HG03558 (cell line): Measurements from ENCODE around the gene BABAM2.
"Not testable (repeated sequence)": the region's sequence is repeated elsewhere in the genome, so short reads cannot be mapped to it uniquely, and the experiment has no call there.

Experiments used
- ATAC-seq: cut with Tn5 transposase; IDR thresholded peaks from one replicate; pipeline ENCODE4 v1.9.1; 2021; ENCODE audit warnings: moderate number of reproducible peaks; ENCODE audit not compliant: unreplicated experiment; ENCODE audit errors: extremely low read depth

BABAM2 gene

GRCh38 chr2:28224648-28225472 is 334.3 kb downstream of the BABAM2 start:
- no peak for ATAC-seq

DNA sequence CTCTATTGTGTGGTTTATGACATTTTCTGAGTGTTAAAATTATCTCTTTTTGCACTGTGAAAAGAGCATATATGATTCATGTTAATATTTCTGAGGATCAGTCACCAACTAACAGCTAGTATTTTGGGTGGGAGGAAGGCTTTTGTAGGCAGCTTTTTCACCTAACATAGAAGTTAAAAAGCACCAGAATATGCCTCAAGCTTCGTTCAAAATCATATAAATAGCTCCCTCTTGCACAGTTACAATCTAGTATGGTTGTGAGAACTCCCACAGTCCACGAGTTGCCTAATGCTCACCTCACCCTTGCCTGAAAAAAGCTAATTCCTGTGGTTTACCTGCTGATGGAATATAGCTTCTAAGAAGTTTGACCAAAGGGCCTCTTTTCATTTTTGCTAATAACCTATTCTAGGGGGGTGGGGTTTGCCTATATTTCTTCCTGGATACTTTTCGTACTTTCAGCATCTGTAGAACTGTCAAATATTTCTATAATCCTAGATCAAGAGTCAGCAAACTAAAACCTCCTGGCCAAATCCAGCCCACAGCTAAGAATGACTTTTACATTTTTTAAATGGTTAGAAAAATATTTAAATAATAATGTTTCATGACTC is 335.0 kb downstream of the BABAM2 start:
- no peak for ATAC-seq

DNA sequence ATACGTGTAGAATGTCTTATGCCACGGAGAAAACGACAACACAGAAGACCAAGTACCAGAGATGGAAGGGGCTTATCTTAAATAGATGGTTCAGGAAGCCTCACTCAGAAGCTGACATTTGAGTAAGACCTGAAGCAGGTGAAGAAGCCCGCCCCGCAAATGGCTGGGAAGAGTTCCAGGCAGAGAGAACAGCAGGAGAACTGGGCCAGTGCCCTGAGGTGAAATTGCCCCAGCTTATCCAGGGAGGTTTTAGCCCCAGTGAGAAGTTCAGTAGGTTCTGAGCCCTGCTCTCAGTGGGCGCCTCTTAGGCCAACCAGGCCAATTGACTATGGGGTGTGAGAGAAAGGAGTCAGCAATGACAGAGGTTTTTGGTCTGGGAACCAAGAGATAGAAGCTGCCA is 336.0 kb downstream of the BABAM2 start:
- no peak for ATAC-seq

GRCh38 chr2:28227498-28227897 is 337.0 kb downstream of the BABAM2 start:
- ATAC-seq, result no peak

DNA sequence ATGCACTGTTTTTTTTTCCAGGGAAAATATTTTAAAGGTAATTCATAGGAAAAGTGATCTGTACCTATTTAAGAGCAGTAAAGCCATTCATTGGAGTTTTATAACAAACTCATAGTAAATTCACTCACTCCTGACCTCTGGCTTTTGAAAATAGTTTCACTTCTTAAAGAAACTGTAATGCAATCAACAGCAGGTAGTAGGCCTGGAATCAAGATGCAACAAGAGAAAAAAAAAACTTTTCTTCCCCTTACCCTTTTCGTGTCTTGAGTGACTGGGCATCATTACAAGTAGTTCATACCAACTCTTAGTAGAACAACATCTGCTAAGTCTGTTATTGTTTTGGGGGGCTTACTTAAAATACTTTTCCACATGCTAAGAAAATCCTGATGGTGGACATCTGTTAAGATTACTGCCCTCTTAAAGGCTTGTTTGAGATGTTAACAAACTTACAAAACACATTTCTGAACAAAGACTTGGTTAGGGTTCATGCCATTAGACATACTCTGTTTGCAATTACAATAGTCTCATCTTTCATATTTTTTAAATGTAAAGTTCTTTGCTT is 338.0 kb downstream of the BABAM2 start:
- no peak for ATAC-seq

DNA sequence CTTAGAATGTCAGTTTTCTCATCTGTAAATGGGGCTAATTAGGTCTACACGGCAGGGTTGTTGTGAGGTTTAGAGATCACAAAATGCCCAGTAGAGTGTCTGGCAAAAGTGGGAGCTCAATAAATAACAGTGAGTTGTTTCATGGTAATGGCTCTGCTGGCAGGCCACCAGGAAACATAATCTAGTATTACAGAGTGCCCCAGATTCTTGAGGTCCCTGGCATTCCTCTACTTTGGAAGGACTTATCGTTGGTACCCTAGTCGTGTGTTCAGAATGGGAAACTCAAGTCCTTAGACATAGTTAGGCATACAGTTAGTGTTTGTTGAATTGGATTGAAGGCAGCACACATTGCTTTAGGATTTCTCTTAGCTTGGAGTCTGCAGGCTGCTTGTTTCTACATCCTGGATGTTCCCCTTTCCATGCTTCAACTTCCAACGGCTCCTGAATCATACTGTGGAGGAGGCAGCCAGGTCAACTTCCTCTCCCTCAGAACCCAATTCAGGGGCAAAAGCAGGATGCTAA is 340.6 kb downstream of the BABAM2 start:
- ATAC-seq, result no peak

GRCh38 chr2:28232295-28232694 is 341.8 kb downstream of the BABAM2 start:
- no peak for ATAC-seq

DNA sequence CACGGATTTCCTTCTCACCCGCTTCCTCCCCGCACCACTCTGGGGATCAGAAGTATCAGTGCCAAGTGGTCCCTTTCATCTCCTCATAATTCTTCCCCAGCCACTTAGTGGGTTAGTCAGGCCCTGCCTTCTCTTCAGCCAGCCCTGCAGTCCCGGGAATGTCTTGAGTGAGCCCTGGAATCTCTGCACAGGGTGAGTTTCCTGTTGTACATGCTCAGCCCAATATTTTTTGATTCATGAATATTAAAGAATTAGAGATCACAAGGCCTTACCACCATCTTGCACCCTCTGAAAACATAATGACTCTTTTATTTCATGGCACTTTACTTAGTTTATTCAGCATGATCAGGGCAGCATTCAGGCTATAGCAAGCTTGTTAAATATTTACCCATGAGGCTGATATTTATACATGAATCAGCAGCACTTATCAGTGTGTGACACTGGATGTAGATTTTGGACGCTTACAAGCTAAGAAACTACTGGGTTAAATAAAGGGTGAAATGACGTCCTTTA is 342.7 kb downstream of the BABAM2 start:
- no peak for ATAC-seq

- ATAC-seq, result no peak
These were observed 344.3 kb downstream of the BABAM2 start for GRCh38 chr2:28234807-28235206.

GRCh38 chr2:28239207-28239606 is 348.7 kb downstream of the BABAM2 start:
- ATAC-seq, result no peak

DNA sequence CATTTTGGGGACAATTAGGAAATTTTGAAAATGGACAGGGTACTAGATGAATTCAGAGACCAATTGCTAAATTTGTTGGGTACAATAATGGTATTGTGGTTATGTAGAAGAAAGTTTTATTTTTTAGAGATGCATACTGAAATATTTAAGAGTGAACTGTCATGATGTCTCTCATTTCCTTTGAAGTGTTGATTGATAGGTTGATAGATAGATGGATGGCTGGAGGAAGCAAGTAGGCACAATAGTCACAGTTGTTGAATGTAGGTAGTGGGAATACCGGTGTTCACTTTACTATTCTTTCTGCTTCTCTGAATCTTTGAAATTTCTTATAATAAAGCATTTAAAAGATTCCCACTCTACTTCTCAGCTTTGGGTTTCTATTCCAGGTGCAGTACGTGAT is 350.4 kb downstream of the BABAM2 start:
- ATAC-seq, result no peak

- no peak for ATAC-seq
These were observed 356.8 kb downstream of the BABAM2 start for GRCh38 chr2:28247290-28247689.

- no peak for ATAC-seq
These were observed 357.2 kb downstream of the BABAM2 start for GRCh38 chr2:28247734-28248133.

- ATAC-seq, result no peak
These were observed 358.0 kb downstream of the BABAM2 start for GRCh38 chr2:28248511-28248910.

- ATAC-seq, result no peak
These were observed 359.5 kb downstream of the BABAM2 start for GRCh38 chr2:28250006-28250405.

- no peak for ATAC-seq
These were observed 360.8 kb downstream of the BABAM2 start for GRCh38 chr2:28251337-28251736.

- no peak for ATAC-seq
These were observed 361.8 kb downstream of the BABAM2 start for GRCh38 chr2:28252311-28252710.

GRCh38 chr2:28253543-28253942 is 363.0 kb downstream of the BABAM2 start:
- ATAC-seq, result no peak

- ATAC-seq, result not testable (repeated sequence)
These were observed 364.7 kb downstream of the BABAM2 start for GRCh38 chr2:28255231-28255630.

- ATAC-seq, result no peak
These were observed 366.7 kb downstream of the BABAM2 start for GRCh38 chr2:28257182-28257581.

- not testable (repeated sequence) for ATAC-seq
These were observed 368.7 kb downstream of the BABAM2 start for GRCh38 chr2:28259226-28259625.
